OCI-LY1 (cell line): Measurements from ENCODE around the gene KIAA0232.

Source experiments
- CTCF ChIP-seq: fragments of 200-600 bp; sonication (generic), shearing (Covaris generic); IDR thresholded peaks from 2 replicates; pipeline ENCODE4 v1.5.1; 2017; ENCODE audit warnings: mild to moderate bottlenecking, antibody characterized with exemption, low read length, moderate library complexity, mixed read lengths
- EZH2 ChIP-seq: fragments of 200-600 bp; sonication (generic), shearing (Covaris generic); IDR thresholded peaks from 2 replicates; pipeline ENCODE4 v1.8.0; 2017; ENCODE audit warnings: borderline replicate concordance, mixed run types, mild to moderate bottlenecking, antibody characterized with exemption, low read length, moderate library complexity, mixed read lengths

GRCh38 chr4:6855692-6856297 is 73.3 kb downstream of the KIAA0232 start:
- TF ChIP-seq CTCF (no peak), EZH2 (no peak)
